OCI-LY7 (cell line): ENCODE data around the gene RGS10. TPM values are rescaled to one million over a fixed set of nuclear protein-coding genes. Genes with fewer than 3 reads are reported as not detected.

ENCODE experiments used
- BruUV-seq: library from RNA; stranded (reverse); fragments of 400-500 nt; replicated peaks from 2 replicates; lab custom pipeline; 2021; lab: Mats Ljungman, UMichigan
- CTCF ChIA-PET: fragments of 300-600 bp; sonication (Branson Sonifier 250); formaldehyde crosslinking; loops from one replicate; lab custom pipeline; 2022; ENCODE audit warnings: antibody characterized with exemption; ENCODE audit not compliant: unreplicated experiment; lab: Charles Lee
- POLR2A ChIA-PET: fragments of 300-600 bp; sonication (Branson Sonifier 250); formaldehyde crosslinking; loops from one replicate; lab custom pipeline; 2022; ENCODE audit warnings: antibody characterized with exemption; lab: Charles Lee
- DNase-seq: peaks from one replicate; pipeline ENCODE4 v3.0.0-alpha.2; 2015; ENCODE audit warnings: low spot score
- H2AFZ ChIP-seq: fragments of 200-600 bp; sonication (generic), shearing (Covaris generic); 2 replicates; pipeline ENCODE4 v1.6.1; 2014; ENCODE audit warnings: mild to moderate bottlenecking, antibody characterized with exemption, low read length, moderate library complexity
- H3K27ac ChIP-seq: fragments of 200-600 bp; sonication (generic); 2 replicates; pipeline ENCODE4 v1.5.1; 2014; ENCODE audit warnings: mixed run types, low read depth, mild to moderate bottlenecking, moderate library complexity, low read length, inconsistent platforms; ENCODE audit not compliant: poor library complexity, severe bottlenecking
- H3K36me3 ChIP-seq: fragments of 200-600 bp; sonication (generic); 2 replicates; pipeline ENCODE4 v1.6.1; 2014; ENCODE audit warnings: mild to moderate bottlenecking, antibody characterized with exemption, low read length, moderate library complexity, mixed read lengths; ENCODE audit not compliant: insufficient read depth
- H3K4me1 ChIP-seq: fragments of 200-600 bp; sonication (generic); 2 replicates; pipeline ENCODE4 v1.5.1; 2014; ENCODE audit warnings: mild to moderate bottlenecking, low read length; ENCODE audit not compliant: insufficient read depth, poor library complexity, severe bottlenecking
- H3K4me2 ChIP-seq: fragments of 200-600 bp; sonication (generic); 2 replicates; pipeline ENCODE4 v1.6.1; 2014; ENCODE audit warnings: mild to moderate bottlenecking, low read length
- H3K4me3 ChIP-seq: fragments of 200-600 bp; sonication (generic); 2 replicates; pipeline ENCODE4 v1.5.1; 2014; ENCODE audit warnings: mild to moderate bottlenecking, low read depth, low read length; ENCODE audit not compliant: poor library complexity, severe bottlenecking
- H3K79me2 ChIP-seq: fragments of 200-600 bp; sonication (generic); 2 replicates; pipeline ENCODE4 v1.6.1; 2016; ENCODE audit warnings: low read depth, mild to moderate bottlenecking, low read length, moderate library complexity, mixed read lengths; ENCODE audit not compliant: insufficient read depth
- H3K9me2 ChIP-seq: fragments of 200-600 bp; sonication (generic); 2 replicates; pipeline ENCODE4 v1.6.1; 2016; ENCODE audit warnings: mild to moderate bottlenecking, low read length, mixed read lengths; ENCODE audit not compliant: insufficient read depth
- H3K9me3 ChIP-seq: fragments of 200-600 bp; sonication (generic); 2 replicates; pipeline ENCODE4 v1.6.1; 2014; ENCODE audit warnings: mild to moderate bottlenecking, mixed run types, low read length, mixed read lengths
- H4K20me1 ChIP-seq: fragments of 200-600 bp; sonication (generic); 2 replicates; pipeline ENCODE4 v1.6.1; 2014; ENCODE audit warnings: mild to moderate bottlenecking, antibody characterized with exemption, low read length, moderate library complexity, mixed read lengths; ENCODE audit not compliant: insufficient read depth
- EZH2phosphoT487 ChIP-seq: fragments of 200-600 bp; sonication (generic); IDR thresholded peaks from 2 replicates; pipeline ENCODE4 v1.6.1; 2018; ENCODE audit warnings: low read depth, borderline replicate concordance, mild to moderate bottlenecking, mixed run types, antibody characterized with exemption, low read length, moderate library complexity, mixed read lengths
- intact Hi-C: fragments of 100-400 bp; cut with micrococcal nuclease; formaldehyde crosslinking; loops from one replicate; pipeline ENCODE4 v1.10.0; 2022; ENCODE audit not compliant: unreplicated experiment
- total RNA-seq, 2 experiments: library from RNA; depleted of rRNA in 1 of 2; stranded (reverse); fragments of >200 nt in 1 of 2; shearing (Covaris generic) in 1 of 2; gene quantifications; 2 replicates each; pipeline ENCODE4 v1.2.3, GENCODE V29; 2014 to 2022
- TF ChIP-seq, protein P1 (sequence below): fragments of 200-600 bp; sonication (generic); conservative IDR thresholded peaks from 2 replicates; pipeline ENCODE4 v1.5.1; 2014; ENCODE audit warnings: mild to moderate bottlenecking, antibody characterized with exemption, low read length, moderate library complexity, mixed read lengths

RGS10 gene
- total RNA-seq, 2 experiments from 2014 or later, result 22.5 to 45.2 TPM

DNA sequence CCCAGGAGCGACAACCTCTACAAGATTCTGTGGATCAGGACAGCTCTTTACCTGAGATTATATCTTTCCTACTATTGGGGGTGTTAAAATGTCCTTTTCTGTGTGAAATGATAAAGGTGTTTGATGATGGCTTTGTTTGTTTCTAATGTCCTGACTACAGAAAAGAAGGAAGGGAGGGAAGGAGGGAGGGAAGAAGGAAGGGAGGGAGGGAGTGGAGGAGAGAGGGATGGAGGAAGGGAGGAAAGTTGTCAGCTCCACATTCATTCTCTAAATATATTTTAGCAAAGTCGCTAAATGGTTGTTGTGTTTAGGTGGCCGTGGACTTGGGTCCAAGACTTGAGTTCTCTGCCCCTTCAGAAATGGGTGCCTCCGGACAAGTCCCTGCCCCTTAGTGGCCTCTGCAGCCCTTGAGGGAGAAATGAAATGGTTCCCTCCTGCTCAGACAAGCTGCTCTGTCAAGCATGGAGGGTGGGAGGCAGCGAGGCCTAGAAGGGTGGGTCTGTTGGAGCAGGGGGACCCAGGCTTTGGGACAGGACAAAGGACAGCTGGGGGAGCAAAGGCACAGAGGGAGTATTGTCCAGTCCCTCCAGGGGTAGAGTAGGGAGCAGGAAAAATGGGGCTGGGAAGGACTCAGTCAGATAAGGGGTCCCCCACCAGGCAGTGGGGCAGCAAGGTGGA lies 4.4 kb downstream of the RGS10 start:
- H2AFZ ChIP-seq, result no peak overlapping the region
- no peaks in the 10 kb centered on the region for H3K36me3 ChIP-seq
- no peak overlapping the region for H3K4me2 ChIP-seq
- TF ChIP-seq, protein P1, sequence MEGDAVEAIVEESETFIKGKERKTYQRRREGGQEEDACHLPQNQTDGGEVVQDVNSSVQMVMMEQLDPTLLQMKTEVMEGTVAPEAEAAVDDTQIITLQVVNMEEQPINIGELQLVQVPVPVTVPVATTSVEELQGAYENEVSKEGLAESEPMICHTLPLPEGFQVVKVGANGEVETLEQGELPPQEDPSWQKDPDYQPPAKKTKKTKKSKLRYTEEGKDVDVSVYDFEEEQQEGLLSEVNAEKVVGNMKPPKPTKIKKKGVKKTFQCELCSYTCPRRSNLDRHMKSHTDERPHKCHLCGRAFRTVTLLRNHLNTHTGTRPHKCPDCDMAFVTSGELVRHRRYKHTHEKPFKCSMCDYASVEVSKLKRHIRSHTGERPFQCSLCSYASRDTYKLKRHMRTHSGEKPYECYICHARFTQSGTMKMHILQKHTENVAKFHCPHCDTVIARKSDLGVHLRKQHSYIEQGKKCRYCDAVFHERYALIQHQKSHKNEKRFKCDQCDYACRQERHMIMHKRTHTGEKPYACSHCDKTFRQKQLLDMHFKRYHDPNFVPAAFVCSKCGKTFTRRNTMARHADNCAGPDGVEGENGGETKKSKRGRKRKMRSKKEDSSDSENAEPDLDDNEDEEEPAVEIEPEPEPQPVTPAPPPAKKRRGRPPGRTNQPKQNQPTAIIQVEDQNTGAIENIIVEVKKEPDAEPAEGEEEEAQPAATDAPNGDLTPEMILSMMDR, result no peak
- TF ChIP-seq EZH2phosphoT487, result no peak
- intact Hi-C loops, result no loop called here
- no peak for DNase-seq
- no peaks in the 10 kb centered on the region for H3K79me2 ChIP-seq
- ChIA-PET POLR2A (interaction anchor here (0.7 to 2.1 kb wide), 4 partner anchors 8 to 309 kb away, joined by 3 to 7 read pairs (median 4); no protein-coding TSS in a partner anchor), CTCF (no interaction called here)
- peaks cover 40% of the 10 kb centered on the region for H3K4me1 ChIP-seq
- H3K4me3 ChIP-seq, result no peak overlapping the region
- no peaks in the 10 kb centered on the region for H3K9me3 ChIP-seq
- 0 out of 2 replicates have a peak, but pooled peaks cover 4% of the 10 kb centered on the region for H4K20me1 ChIP-seq
- no peak overlapping the region for H3K27ac ChIP-seq
- no TSS peak for BruUV-seq
- no peaks in the 10 kb centered on the region for H3K9me2 ChIP-seq

GRCh38 chr10:119536508-119537025 lies 6.0 kb downstream of the RGS10 start:
- intact Hi-C loops, result no loop called here
- no peak for TF ChIP-seq EZH2phosphoT487
- TF ChIP-seq, protein P1, result no peak
- no peak overlapping the region for H3K27ac ChIP-seq
- ChIA-PET POLR2A (no interaction called here), CTCF (no interaction called here)
- no peaks in the 10 kb centered on the region for H3K9me3 ChIP-seq
- peaks cover 33% of the 10 kb centered on the region for H3K4me1 ChIP-seq
- no peaks in the 10 kb centered on the region for H3K36me3 ChIP-seq
- no peak overlapping the region for H3K4me2 ChIP-seq
- no peak for DNase-seq
- H4K20me1 ChIP-seq, result 0 out of 2 replicates have a peak, but pooled peaks cover 4% of the 10 kb centered on the region
- H2AFZ ChIP-seq, result no peak overlapping the region
- no TSS peak for BruUV-seq
- H3K79me2 ChIP-seq, result no peaks in the 10 kb centered on the region
- H3K9me2 ChIP-seq, result no peaks in the 10 kb centered on the region
- H3K4me3 ChIP-seq, result no peak overlapping the region
